Endodermal cell (in vitro differentiated cells): ENCODE data around the gene RBL1. TPM values are rescaled to one million over a fixed set of nuclear protein-coding genes. Genes with fewer than 3 reads are reported as not detected.

ENCODE experiments used
- DNase-seq: peaks from one replicate; pipeline ENCODE4 v3.0.0-alpha.2; 2017
- H3K27ac ChIP-seq: 2 replicates; pipeline ENCODE4 v1.5.1; 2013; ENCODE audit warnings: mild to moderate bottlenecking, low read depth, low read length, moderate library complexity
- H3K27me3 ChIP-seq: 2 replicates; pipeline ENCODE4 v1.6.1; 2013; ENCODE audit warnings: mild to moderate bottlenecking, low read length, moderate library complexity; ENCODE audit not compliant: insufficient read depth, control insufficient read depth, poor library complexity, severe bottlenecking
- H3K36me3 ChIP-seq: 2 replicates; pipeline ENCODE4 v1.7.0; 2013; ENCODE audit warnings: mild to moderate bottlenecking, low read length, moderate library complexity; ENCODE audit not compliant: control insufficient read depth, insufficient read depth
- H3K4me1 ChIP-seq: one replicate; pipeline ENCODE4 v1.7.0; 2013; ENCODE audit warnings: low read length; ENCODE audit not compliant: control insufficient read depth, insufficient read depth
- H3K4me3 ChIP-seq: 2 replicates; pipeline ENCODE4 v1.5.1; 2013; ENCODE audit warnings: mild to moderate bottlenecking, low read length, moderate library complexity
- H3K9ac ChIP-seq: 2 replicates; pipeline ENCODE4 v1.6.1; 2013; ENCODE audit warnings: mild to moderate bottlenecking, low read length, moderate library complexity; ENCODE audit not compliant: poor library complexity, severe bottlenecking; ENCODE audit errors: extremely low read depth
- H3K9me3 ChIP-seq: 2 replicates; pipeline ENCODE4 v1.6.1; 2013; ENCODE audit warnings: mild to moderate bottlenecking, low read length, moderate library complexity; ENCODE audit not compliant: control insufficient read depth
- H3K27ac Mint-ChIP-seq: 2 replicates; pipeline ENCODE4 v1.8.0; 2020; ENCODE audit warnings: mixed read lengths
- H3K27me3 Mint-ChIP-seq: 2 replicates; pipeline ENCODE4 v1.8.0; 2021; ENCODE audit warnings: mild to moderate bottlenecking, mixed read lengths; ENCODE audit not compliant: insufficient read depth
- H3K36me3 Mint-ChIP-seq: 2 replicates; pipeline ENCODE4 v1.8.0; 2020; ENCODE audit warnings: low read depth, mixed read lengths
- H3K4me1 Mint-ChIP-seq: 2 replicates; pipeline ENCODE4 v1.8.0; 2020; ENCODE audit warnings: mixed read lengths
- H3K4me3 Mint-ChIP-seq: 2 replicates; pipeline ENCODE4 v1.8.0; 2020; ENCODE audit warnings: mild to moderate bottlenecking, moderate library complexity, mixed read lengths
- H3K9me3 Mint-ChIP-seq: 2 replicates; pipeline ENCODE4 v1.8.0; 2020; ENCODE audit warnings: mild to moderate bottlenecking, mixed read lengths
- WGBS, 2 experiments: methylation state at CpG; one replicate each; pipeline versions ENCODE4 v1.1.5 to v1.1.7; 2013; ENCODE audit warnings: missing lambda C conversion rate in 2 of 2, mixed read lengths in 1 of 2; ENCODE audit not compliant: insufficient coverage in 1 of 2, insufficient read length in 1 of 2; 5-methylcytosine and 5-hydroxymethylcytosine counted together
- total RNA-seq, 2 donors: library from RNA; stranded (reverse); fragmentation: NEBNext Ultra II Directional in 1 of 2; extraction: Animal tissue kit (Norgen Biotek cat#: 25700) in 1 of 2; gene quantifications; 2 replicates in 1 of 2; 3 replicates in 1 of 2; pipeline ENCODE4 v1.2.1, GENCODE V29; 2021
- TF ChIP-seq, protein P1 (sequence below): fragments of 200-600 bp; sonication (generic); conservative IDR thresholded peaks from 2 replicates; pipeline ENCODE4 v1.5.0; 2021; ENCODE audit warnings: antibody characterized with exemption, mild to moderate bottlenecking

The RBL1 gene
- total RNA-seq, 2 donors from 2014 or later, result 11.4 to 16.7 TPM

DNA sequence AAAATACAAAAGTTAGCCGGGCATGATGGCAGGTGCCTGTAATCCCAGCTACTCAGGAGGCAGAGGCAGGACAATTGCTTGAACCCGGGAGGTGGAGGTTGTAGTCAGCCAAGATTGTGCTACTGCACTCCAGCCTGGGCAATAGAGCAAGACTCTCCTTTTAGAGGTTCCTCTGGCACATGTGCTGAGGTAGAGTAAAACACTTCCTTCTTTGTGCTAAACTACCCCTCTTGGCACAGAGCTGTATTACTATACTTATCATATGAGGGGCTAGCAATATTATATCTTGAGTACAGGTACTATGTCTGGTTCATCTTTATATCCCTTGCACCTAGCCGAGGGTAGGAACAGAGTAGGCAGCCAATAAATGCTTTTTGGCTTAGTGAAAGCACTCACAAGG, 104.1 kb downstream of the RBL1 start:
- no peaks in the 10 kb centered on the region for H3K27me3 ChIP-seq
- H3K27ac Mint-ChIP-seq, result no peak overlapping the region
- H3K4me3 ChIP-seq, result no peak overlapping the region
- peaks cover 35% of the 10 kb centered on the region for H3K36me3 Mint-ChIP-seq
- peaks cover 35% of the 10 kb centered on the region for H3K9me3 ChIP-seq
- TF ChIP-seq, protein P1, sequence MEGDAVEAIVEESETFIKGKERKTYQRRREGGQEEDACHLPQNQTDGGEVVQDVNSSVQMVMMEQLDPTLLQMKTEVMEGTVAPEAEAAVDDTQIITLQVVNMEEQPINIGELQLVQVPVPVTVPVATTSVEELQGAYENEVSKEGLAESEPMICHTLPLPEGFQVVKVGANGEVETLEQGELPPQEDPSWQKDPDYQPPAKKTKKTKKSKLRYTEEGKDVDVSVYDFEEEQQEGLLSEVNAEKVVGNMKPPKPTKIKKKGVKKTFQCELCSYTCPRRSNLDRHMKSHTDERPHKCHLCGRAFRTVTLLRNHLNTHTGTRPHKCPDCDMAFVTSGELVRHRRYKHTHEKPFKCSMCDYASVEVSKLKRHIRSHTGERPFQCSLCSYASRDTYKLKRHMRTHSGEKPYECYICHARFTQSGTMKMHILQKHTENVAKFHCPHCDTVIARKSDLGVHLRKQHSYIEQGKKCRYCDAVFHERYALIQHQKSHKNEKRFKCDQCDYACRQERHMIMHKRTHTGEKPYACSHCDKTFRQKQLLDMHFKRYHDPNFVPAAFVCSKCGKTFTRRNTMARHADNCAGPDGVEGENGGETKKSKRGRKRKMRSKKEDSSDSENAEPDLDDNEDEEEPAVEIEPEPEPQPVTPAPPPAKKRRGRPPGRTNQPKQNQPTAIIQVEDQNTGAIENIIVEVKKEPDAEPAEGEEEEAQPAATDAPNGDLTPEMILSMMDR, result no peak
- H3K9me3 Mint-ChIP-seq, result peaks cover 46% of the 10 kb centered on the region
- no peaks in the 10 kb centered on the region for H3K27me3 Mint-ChIP-seq
- peaks cover 1% of the 10 kb centered on the region for H3K4me1 Mint-ChIP-seq
- no peak overlapping the region for H3K27ac ChIP-seq
- no peaks in the 10 kb centered on the region for H3K4me1 ChIP-seq
- no peak overlapping the region for H3K9ac ChIP-seq
- H3K36me3 ChIP-seq, result peaks cover 2% of the 10 kb centered on the region
- DNase-seq, result no peak
- WGBS, 2 experiments, result 92 to 94% methylated on average over 3 of the region's 3 CpGs
- H3K4me3 Mint-ChIP-seq, result no peak overlapping the region

DNA sequence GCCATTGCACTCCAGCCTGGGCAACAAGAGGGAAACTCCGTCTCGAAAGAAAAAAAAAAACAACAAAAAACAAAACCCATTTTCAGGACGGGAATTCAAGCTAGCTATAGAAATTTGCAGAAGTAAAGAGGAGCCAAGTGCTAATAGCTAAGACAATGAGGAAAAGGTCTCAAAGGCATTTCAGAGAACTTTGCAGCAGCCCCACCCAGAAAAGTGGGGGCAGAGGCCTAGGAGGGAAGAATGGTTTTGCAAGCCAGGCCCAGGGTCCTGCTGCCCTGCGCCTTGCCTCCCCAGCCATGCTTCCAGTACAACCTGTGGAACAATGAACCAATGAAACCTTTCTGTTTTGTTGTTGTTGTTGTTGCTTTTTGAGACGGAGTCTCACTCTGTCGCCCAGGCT, 106.0 kb downstream of the RBL1 start:
- no peak overlapping the region for H3K9ac ChIP-seq
- no peak overlapping the region for H3K4me3 Mint-ChIP-seq
- H3K4me1 Mint-ChIP-seq, result peaks cover 1% of the 10 kb centered on the region
- no peak overlapping the region for H3K27ac ChIP-seq
- H3K27me3 ChIP-seq, result no peaks in the 10 kb centered on the region
- peaks cover 28% of the 10 kb centered on the region for H3K9me3 Mint-ChIP-seq
- TF ChIP-seq, protein P1, result no peak
- 80 to 86% methylated on average over 1 to 4 of the region's 6 CpGs for WGBS, 2 experiments
- H3K36me3 Mint-ChIP-seq, result peaks cover 16% of the 10 kb centered on the region
- H3K9me3 ChIP-seq, result peaks cover 18% of the 10 kb centered on the region
- H3K4me1 ChIP-seq, result no peaks in the 10 kb centered on the region
- no peak for DNase-seq
- no peak overlapping the region for H3K27ac Mint-ChIP-seq
- no peaks in the 10 kb centered on the region for H3K36me3 ChIP-seq
- no peaks in the 10 kb centered on the region for H3K27me3 Mint-ChIP-seq
- no peak overlapping the region for H3K4me3 ChIP-seq

DNA sequence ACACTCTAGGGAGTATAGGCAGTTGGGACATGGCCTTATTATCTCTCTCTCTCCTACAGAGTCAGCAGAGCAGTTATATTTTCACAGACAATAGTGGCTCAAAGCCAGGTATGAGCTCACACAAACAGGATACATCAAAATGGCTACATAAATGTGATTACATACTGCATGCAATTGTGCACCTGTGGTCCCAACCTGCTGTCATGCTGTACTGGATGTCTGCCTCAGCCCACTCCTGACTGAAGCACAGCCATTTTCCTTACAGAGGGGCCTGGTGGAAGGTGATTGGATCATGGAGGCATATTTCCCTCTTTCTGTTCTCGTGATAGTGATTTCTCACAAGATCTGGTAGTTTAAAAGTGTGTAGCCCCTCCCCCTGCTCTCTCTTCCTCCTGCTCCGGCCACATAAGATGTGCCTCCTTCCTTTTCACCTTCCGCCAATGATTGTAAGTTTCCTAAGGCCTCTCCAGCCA, 107.3 kb downstream of the RBL1 start:
- Mint-ChIP-seq H3K4me1 (peaks cover 1% of the 10 kb centered on the region), H3K27me3 (no peaks in the 10 kb centered on the region), H3K9me3 (peaks cover 15% of the 10 kb centered on the region), H3K27ac (no peak overlapping the region), H3K36me3 (peaks cover 6% of the 10 kb centered on the region), H3K4me3 (no peak overlapping the region)
- no peak overlapping the region for H3K9ac ChIP-seq
- WGBS, 2 experiments, result 91 to 100% methylated on average over 1 to 3 of the region's 3 CpGs
- no peaks in the 10 kb centered on the region for H3K36me3 ChIP-seq
- H3K4me1 ChIP-seq, result no peaks in the 10 kb centered on the region
- H3K27me3 ChIP-seq, result no peaks in the 10 kb centered on the region
- TF ChIP-seq, protein P1, result no peak
- H3K27ac ChIP-seq, result no peak overlapping the region
- H3K9me3 ChIP-seq, result peaks cover 8% of the 10 kb centered on the region
- no peak for DNase-seq
- H3K4me3 ChIP-seq, result no peak overlapping the region
